Endothelial cell of umbilical vein (primary cell): Measurements from ENCODE around the gene CCDC85C. TPM values are rescaled to one million over a fixed set of nuclear protein-coding genes. Genes with fewer than 3 reads are reported as not detected.

Experiments used
- BruUV-seq: library from RNA; stranded (reverse); fragments of 400-500 nt; replicated peaks from 2 replicates; lab custom pipeline; 2021; lab: Mats Ljungman, UMichigan
- CTCF ChIA-PET: fragments of 300-600, 350-600 bp; sonication (Branson Sonifier 250); formaldehyde crosslinking; loops from one replicate; lab custom pipeline; 2021; ENCODE audit warnings: antibody characterized with exemption, inconsistent platforms; lab: Charles Lee
- POLR2A ChIA-PET: fragments of 300-600, 350-600 bp; sonication (Branson Sonifier 250); formaldehyde crosslinking; loops from one replicate; lab custom pipeline; 2021; ENCODE audit warnings: antibody characterized with exemption, inconsistent platforms; lab: Charles Lee
- DNase-seq: peaks from one replicate; pipeline ENCODE4 v3.0.0-alpha.2; 2011; ENCODE audit warnings: low read depth, low spot score
- FAIRE-seq: peaks from 2 replicates; lab custom pipeline; 2011; peaks lifted over from hg19 to GRCh38; lab: Jason Lieb, UNC
- H2AFZ ChIP-seq: 2 replicates; pipeline ENCODE4 v1.6.0; 2012; ENCODE audit warnings: low read depth, low read length, control low read depth, inconsistent platforms
- H3K27ac ChIP-seq: 2 replicates; pipeline ENCODE4 v1.5.1; 2011; ENCODE audit warnings: low read depth, mild to moderate bottlenecking, control low read depth, low read length, moderate library complexity; ENCODE audit not compliant: insufficient read depth
- H3K27me3 ChIP-seq, 2 experiments: 2 replicates each; pipeline versions ENCODE4 v1.6.0 to v1.6.1; 2011; ENCODE audit warnings: low read length in 2 of 2, mixed read lengths in 1 of 2; ENCODE audit not compliant: control insufficient read depth in 2 of 2, insufficient read depth in 2 of 2
- H3K36me3 ChIP-seq, 2 experiments: 2 replicates in 1 of 2; 3 replicates in 1 of 2; pipeline ENCODE4 v1.5.1; 2011; ENCODE audit warnings: low read length in 2 of 2, mild to moderate bottlenecking in 1 of 2, moderate library complexity in 1 of 2; ENCODE audit not compliant: control insufficient read depth in 2 of 2, insufficient read depth in 2 of 2; ENCODE audit errors: extremely low read depth in 1 of 2
- H3K4me1 ChIP-seq: 3 replicates; pipeline ENCODE4 v1.5.1; 2011; ENCODE audit warnings: mild to moderate bottlenecking, low read length; ENCODE audit not compliant: control insufficient read depth, insufficient read depth; ENCODE audit errors: extremely low read depth
- H3K4me2 ChIP-seq: 2 replicates; pipeline ENCODE4 v1.6.1; 2011; ENCODE audit warnings: low read length, control low read depth, mixed read lengths; ENCODE audit not compliant: insufficient read depth
- H3K4me3 ChIP-seq, 3 experiments: fragments of 200-600 bp in 1 of 3; sonication (generic), shearing (Covaris generic) in 1 of 3; replicated peaks in 1 of 3; 2 replicates each; pipeline ENCODE4 v1.5.1; 2011 to 2016; ENCODE audit warnings: control low read depth in 3 of 3, low read length in 3 of 3, mild to moderate bottlenecking in 2 of 3, inconsistent platforms in 1 of 3, low read depth in 1 of 3, moderate library complexity in 1 of 3; ENCODE audit not compliant: insufficient read depth in 1 of 3
- H3K79me2 ChIP-seq: 2 replicates; pipeline ENCODE4 v1.6.0; 2012; ENCODE audit warnings: low read length, inconsistent platforms; ENCODE audit not compliant: control insufficient read depth, insufficient read depth
- H3K9ac ChIP-seq: replicated peaks from 2 replicates; pipeline ENCODE3; 2011; ENCODE audit warnings: low read length, control low read depth; ENCODE audit not compliant: insufficient read depth; ENCODE audit errors: extremely low read depth
- H3K9me1 ChIP-seq: replicated peaks from 3 replicates; pipeline ENCODE4 v1.6.0; 2011; ENCODE audit warnings: mild to moderate bottlenecking, low read length; ENCODE audit not compliant: control insufficient read depth, insufficient read depth; ENCODE audit errors: extremely low read depth
- H3K9me3 ChIP-seq: replicated peaks from 2 replicates; pipeline ENCODE4 v1.5.1; 2012; ENCODE audit warnings: low read length, inconsistent platforms; ENCODE audit not compliant: control insufficient read depth, insufficient read depth
- H4K20me1 ChIP-seq: replicated peaks from 2 replicates; pipeline ENCODE3; 2011; ENCODE audit warnings: mild to moderate bottlenecking, low read length; ENCODE audit not compliant: control insufficient read depth, insufficient read depth; ENCODE audit errors: extremely low read depth
- CTCF ChIP-seq, 2 donors: IDR thresholded peaks; 1 replicate in 1 of 2; 2 replicates in 1 of 2; pipeline ENCODE4 v1.5.1; 2011; ENCODE audit warnings: low read length in 2 of 2, mild to moderate bottlenecking in 2 of 2, moderate library complexity in 2 of 2, control low read depth in 1 of 2, inconsistent platforms in 1 of 2, low read depth in 1 of 2; ENCODE audit not compliant: insufficient read depth in 1 of 2; ENCODE audit errors: extremely low read depth in 1 of 2
- FOS ChIP-seq: IDR thresholded peaks from 2 replicates; pipeline ENCODE4 v1.6.1; 2011; ENCODE audit warnings: mild to moderate bottlenecking, low read length, moderate library complexity, borderline replicate concordance; ENCODE audit not compliant: insufficient read depth
- JUN ChIP-seq: IDR thresholded peaks from 2 replicates; pipeline ENCODE4 v1.6.1; 2011; ENCODE audit warnings: borderline replicate concordance, low read depth; ENCODE audit not compliant: insufficient read length, insufficient read depth
- MYC ChIP-seq: IDR thresholded peaks from one replicate; pipeline ENCODE4 v1.6.1; 2011; ENCODE audit warnings: mild to moderate bottlenecking, low read depth, low read length
- POLR2A ChIP-seq: IDR thresholded peaks from 2 replicates; pipeline ENCODE4 v1.6.1; 2012; ENCODE audit warnings: low read depth, mild to moderate bottlenecking, control low read depth, low read length
- POLR2AphosphoS5 ChIP-seq: IDR thresholded peaks from 2 replicates; pipeline ENCODE4 v1.6.1; 2012; ENCODE audit warnings: low read depth, mild to moderate bottlenecking, control low read depth, low read length, moderate library complexity; ENCODE audit not compliant: insufficient read depth
- dilution Hi-C: fragments of 300-500 bp; cut with MboI; formaldehyde crosslinking; loops from one replicate; pipeline ENCODE4 v1.15.0; 2019; ENCODE audit warnings: low sequenced_read_pairs; ENCODE audit not compliant: extremely low pct_ligation_motif_present
- intact Hi-C: fragments of 100-400 bp; cut with micrococcal nuclease; formaldehyde crosslinking; loops from one replicate; pipeline ENCODE4 v1.10.0; 2022
- polyA plus RNA-seq, 4 experiments: library from polyadenylated mRNA; depleted of rRNA in 3 of 4; stranded (reverse) in 3 of 4; unstranded in 1 of 4; fragments of >200 nt; gene quantifications; 2 replicates each; pipeline versions ENCODE4 v1.2.1 to v1.2.3, GENCODE V29; 2011 to 2012; ENCODE audit warnings: missing spikeins in 1 of 4
- total RNA-seq: library from RNA; stranded (reverse); gene quantifications from 2 replicates; pipeline ENCODE4 v1.2.3, GENCODE V29; 2021

The CCDC85C gene
- total and polyA plus RNA-seq, 2 donors (not counting 3 experiments of a cell fraction or from before 2014, with no cell fraction given) = 7.5 to 17.8 TPM

- BruUV-seq = no TSS peak
- Histone ChIP-seq H3K9me3 (no peaks in the 10 kb centered on the region), H3K27me3 (no peaks in the 10 kb centered on the region), H3K9ac (no peak overlapping the region), H2AFZ (no peak overlapping the region), H3K27ac (peak overlapping the region; percentile 5), H3K4me1 (peaks cover 2% of the 10 kb centered on the region), H3K4me3 (no peak overlapping the region), H4K20me1 (no peaks in the 10 kb centered on the region), H3K79me2 (no peaks in the 10 kb centered on the region), H3K9me1 (no peaks in the 10 kb centered on the region), H3K4me2 (no peak overlapping the region), H3K36me3 (no peaks in the 10 kb centered on the region)
- TF ChIP-seq MYC (no peak), POLR2A (no peak)
- peak; percentile 75 for FAIRE-seq
- dilution Hi-C loops = no loop called here
- DNase-seq = peak; percentile 80
- ChIA-PET CTCF (no interaction called here), POLR2A (no interaction called here)
- intact Hi-C loops = loop anchor here (2.0 to 10.0 kb wide), 3 partner anchors 15 to 215 kb away; no protein-coding TSS in a partner anchor
These were observed 64.5 kb downstream of the CCDC85C start for GRCh38 chr14:99539491-99539890.

DNA sequence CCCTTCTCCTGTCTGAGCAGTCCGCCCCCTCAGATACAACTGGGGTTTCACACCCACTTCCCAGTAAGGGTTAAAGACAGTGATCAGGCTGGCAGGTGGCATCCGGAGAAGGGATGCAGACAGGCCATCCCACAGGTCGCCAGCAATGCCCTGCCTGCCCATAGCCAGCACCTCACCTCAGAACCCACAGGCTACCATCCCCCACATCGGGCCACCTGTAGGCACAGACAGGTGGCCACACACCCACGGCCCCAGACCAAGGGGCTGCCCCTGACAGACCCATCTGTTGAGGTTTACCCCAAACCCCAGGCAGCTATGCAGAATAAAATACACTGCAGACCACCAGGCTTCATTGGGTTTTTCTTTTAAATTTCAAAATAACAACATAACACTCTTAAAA lies 65.3 kb downstream of the CCDC85C start:
- Histone ChIP-seq H3K4me2 (no peak overlapping the region), H3K9me1 (no peaks in the 10 kb centered on the region), H3K27ac (no peak overlapping the region), H3K4me1 (peaks cover 2% of the 10 kb centered on the region), H4K20me1 (no peaks in the 10 kb centered on the region), H3K27me3 (no peaks in the 10 kb centered on the region), H3K36me3 (no peaks in the 10 kb centered on the region), H3K79me2 (no peaks in the 10 kb centered on the region), H3K9me3 (no peaks in the 10 kb centered on the region), H3K9ac (no peak overlapping the region), H2AFZ (no peak overlapping the region), H3K4me3 (no peak overlapping the region)
- no TSS peak for BruUV-seq
- dilution Hi-C loops (no loop called here), intact Hi-C loops (loop anchor here (2.0 to 10.0 kb wide), 3 partner anchors 14 to 216 kb away; no protein-coding TSS in a partner anchor)
- ChIA-PET POLR2A (no interaction called here), CTCF (interaction anchor here (1.1 to 1.7 kb wide), 4 partner anchors 17 to 90 kb away, joined by 3 to 4 read pairs (median 4); no protein-coding TSS in a partner anchor)
- TF ChIP-seq MYC = no peak
- TF ChIP-seq CTCF (IDR thresholded peaks at IDR 0.05; ENCODE audit: extremely low read depth in 1 of 2, insufficient read depth in 1 of 2, low read depth in 1 of 2, low read length in 2 of 2) = no peak
- no peak for TF ChIP-seq FOS
- TF ChIP-seq JUN = no peak
- no peak for TF ChIP-seq POLR2AphosphoS5
- FAIRE-seq = no peak
- no peak for DNase-seq
